Thyroid gland (tissue), 4 donors: ENCODE results near the gene GMCL2.

Experiments used
- POLR2A ChIP-seq, 2 donors: fragments of 450-650 bp; IDR thresholded peaks; one replicate each; pipeline ENCODE4 v1.6.1; 2017; ENCODE audit warnings: antibody characterized with exemption in 2 of 2, mild to moderate bottlenecking in 2 of 2, moderate library complexity in 1 of 2
- TF ChIP-seq, protein P1 (sequence below), 6 experiments: fragments of 200-600 bp in 3 of 6; fragments of 450-650 bp in 3 of 6; sonication (generic) in 3 of 6; IDR thresholded peaks; one replicate each; pipeline ENCODE4 v1.5.1; 2016 to 2019; ENCODE audit warnings: antibody characterized with exemption in 6 of 6, mild to moderate bottlenecking in 2 of 6, inconsistent platforms in 1 of 6, moderate library complexity in 1 of 6

DNA sequence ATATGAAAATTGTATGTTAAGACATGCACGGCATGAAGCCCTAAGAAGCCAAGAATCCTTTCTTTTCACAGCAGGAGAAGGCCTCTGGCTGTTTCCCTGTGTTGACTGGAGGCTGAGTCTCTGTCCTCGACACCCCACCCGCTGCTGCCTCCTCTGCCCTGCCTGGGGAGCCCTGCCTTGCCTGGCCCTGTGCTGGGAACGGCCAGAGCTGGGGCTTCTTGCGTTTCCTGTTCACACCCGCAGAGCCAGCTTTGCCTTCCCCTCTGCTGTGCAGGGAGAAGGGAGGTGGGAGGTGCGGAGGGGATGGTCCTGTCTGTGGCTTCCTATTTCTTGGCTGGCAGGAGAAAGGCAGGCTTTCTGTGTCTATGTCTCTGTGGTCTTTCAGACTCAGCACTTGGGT, 6.9 kb upstream of the GMCL2 start:
- TF ChIP-seq, protein P1, sequence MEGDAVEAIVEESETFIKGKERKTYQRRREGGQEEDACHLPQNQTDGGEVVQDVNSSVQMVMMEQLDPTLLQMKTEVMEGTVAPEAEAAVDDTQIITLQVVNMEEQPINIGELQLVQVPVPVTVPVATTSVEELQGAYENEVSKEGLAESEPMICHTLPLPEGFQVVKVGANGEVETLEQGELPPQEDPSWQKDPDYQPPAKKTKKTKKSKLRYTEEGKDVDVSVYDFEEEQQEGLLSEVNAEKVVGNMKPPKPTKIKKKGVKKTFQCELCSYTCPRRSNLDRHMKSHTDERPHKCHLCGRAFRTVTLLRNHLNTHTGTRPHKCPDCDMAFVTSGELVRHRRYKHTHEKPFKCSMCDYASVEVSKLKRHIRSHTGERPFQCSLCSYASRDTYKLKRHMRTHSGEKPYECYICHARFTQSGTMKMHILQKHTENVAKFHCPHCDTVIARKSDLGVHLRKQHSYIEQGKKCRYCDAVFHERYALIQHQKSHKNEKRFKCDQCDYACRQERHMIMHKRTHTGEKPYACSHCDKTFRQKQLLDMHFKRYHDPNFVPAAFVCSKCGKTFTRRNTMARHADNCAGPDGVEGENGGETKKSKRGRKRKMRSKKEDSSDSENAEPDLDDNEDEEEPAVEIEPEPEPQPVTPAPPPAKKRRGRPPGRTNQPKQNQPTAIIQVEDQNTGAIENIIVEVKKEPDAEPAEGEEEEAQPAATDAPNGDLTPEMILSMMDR (IDR thresholded peaks at IDR 0.05) = no peak
- TF ChIP-seq POLR2A (IDR thresholded peaks at IDR 0.05) = no peak
